Ishikawa (cell line): Measurements from ENCODE around the gene EHD4.

Experiments used
- CREB1 ChIP-seq: IDR thresholded peaks from 2 replicates; pipeline ENCODE4 v1.6.1; 2012; ENCODE audit warnings: low read depth
- EP300 ChIP-seq: IDR thresholded peaks from 2 replicates; pipeline ENCODE4 v1.6.1; 2012; ENCODE audit warnings: borderline replicate concordance
- MAX ChIP-seq: IDR thresholded peaks from 2 replicates; pipeline ENCODE4 v1.6.1; 2012
- NFIC ChIP-seq: IDR thresholded peaks from 2 replicates; pipeline ENCODE4 v1.6.1; 2012
- RAD21 ChIP-seq: IDR thresholded peaks from 2 replicates; pipeline ENCODE4 v1.6.1; 2012; ENCODE audit warnings: low read depth
- REST ChIP-seq: IDR thresholded peaks from 2 replicates; pipeline ENCODE4 v1.6.1; 2012; ENCODE audit warnings: low read depth, mild to moderate bottlenecking
- TAF1 ChIP-seq: IDR thresholded peaks from 2 replicates; pipeline ENCODE4 v1.6.1; 2012; ENCODE audit warnings: low read depth, mild to moderate bottlenecking
- TCF12 ChIP-seq: IDR thresholded peaks from 2 replicates; pipeline ENCODE4 v1.6.1; 2012; ENCODE audit warnings: low read depth
- TEAD4 ChIP-seq: IDR thresholded peaks from 2 replicates; pipeline ENCODE4 v1.6.1; 2012
- YY1 ChIP-seq: IDR thresholded peaks from 2 replicates; pipeline ENCODE4 v1.6.1; 2012; ENCODE audit warnings: low read depth

- TF ChIP-seq REST = no peak
- no peak; the same call in 1 of the 2 replicates for TF ChIP-seq TEAD4
- no peak for TF ChIP-seq RAD21
- no peak for TF ChIP-seq CREB1
- TF ChIP-seq YY1 = no peak
- TF ChIP-seq NFIC = no peak
- TF ChIP-seq TCF12 = no peak; the same call in 1 of the 2 replicates
- peak; percentile 46; the same call in 1 of the 2 replicates for TF ChIP-seq EP300
- TF ChIP-seq TAF1 = no peak
- peak; percentile 46; the same call in 1 of the 2 replicates for TF ChIP-seq MAX
Measured at GRCh38 chr15:41940441-41940857, 31.9 kb downstream of the EHD4 start.
